HG03280 (cell line): ENCODE results near the gene PON1.

Source experiments
- ATAC-seq: cut with Tn5 transposase; IDR thresholded peaks from one replicate; pipeline ENCODE4 v1.9.1; 2021; ENCODE audit warnings: mild to moderate bottlenecking, moderate library complexity; ENCODE audit not compliant: unreplicated experiment

Gene PON1

DNA sequence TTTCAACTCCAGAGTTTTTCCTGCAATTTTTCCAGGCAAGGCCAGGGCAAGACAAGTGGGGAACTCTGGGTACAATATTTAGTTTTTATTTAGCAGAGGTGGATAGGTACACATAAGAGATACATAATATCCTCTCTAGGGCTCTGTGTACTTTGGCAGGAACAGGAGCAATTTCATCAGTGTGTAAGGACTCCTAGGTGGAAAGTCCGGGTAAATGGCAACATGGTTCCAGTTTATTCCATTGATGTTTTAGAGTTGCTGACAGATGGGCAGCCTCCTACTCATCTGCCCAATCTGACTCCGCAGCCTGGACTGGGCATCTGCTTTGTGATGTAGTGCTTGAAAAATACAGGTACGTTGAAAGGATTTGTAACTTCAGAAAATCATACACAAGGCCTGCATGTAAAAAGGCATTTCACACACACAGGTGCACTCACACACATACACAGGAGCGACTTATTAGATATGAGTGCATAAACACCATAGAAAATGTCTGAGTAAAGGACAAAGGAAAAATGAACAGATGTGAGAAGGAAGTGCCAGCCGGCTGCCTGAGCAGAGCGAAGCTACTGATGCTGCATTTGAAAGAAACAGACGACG is 5.7 kb downstream of the PON1 start:
- no peak for ATAC-seq

GRCh38 chr7:95317966-95318365 is 6.4 kb downstream of the PON1 start:
- no peak for ATAC-seq

DNA sequence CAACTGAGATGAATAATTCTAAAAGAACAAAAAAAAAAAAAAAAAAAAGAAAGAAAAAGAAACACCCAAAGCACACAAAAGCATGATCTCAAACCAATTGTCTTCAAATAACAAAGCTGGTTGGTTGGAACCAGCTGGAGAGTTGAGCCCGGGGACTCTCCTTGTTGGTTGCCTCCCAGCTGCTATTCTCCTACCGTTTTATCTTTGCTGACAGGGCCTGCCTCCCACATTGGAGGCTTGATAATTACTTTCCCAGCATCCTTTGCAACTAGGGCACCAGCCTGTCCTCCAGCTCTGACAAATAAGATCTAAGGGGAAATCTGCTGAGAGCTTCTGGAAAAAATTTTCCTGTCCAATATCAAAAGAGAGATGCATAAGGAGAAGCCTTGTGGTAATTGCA is 6.8 kb downstream of the PON1 start:
- no peak for ATAC-seq

GRCh38 chr7:95316588-95316987 is 7.7 kb downstream of the PON1 start:
- peak; percentile 67 for ATAC-seq

- no peak for ATAC-seq
These were observed 11.8 kb downstream of the PON1 start for GRCh38 chr7:95312561-95312960.

- no peak for ATAC-seq
These were observed 12.9 kb downstream of the PON1 start for GRCh38 chr7:95311389-95311788.

DNA sequence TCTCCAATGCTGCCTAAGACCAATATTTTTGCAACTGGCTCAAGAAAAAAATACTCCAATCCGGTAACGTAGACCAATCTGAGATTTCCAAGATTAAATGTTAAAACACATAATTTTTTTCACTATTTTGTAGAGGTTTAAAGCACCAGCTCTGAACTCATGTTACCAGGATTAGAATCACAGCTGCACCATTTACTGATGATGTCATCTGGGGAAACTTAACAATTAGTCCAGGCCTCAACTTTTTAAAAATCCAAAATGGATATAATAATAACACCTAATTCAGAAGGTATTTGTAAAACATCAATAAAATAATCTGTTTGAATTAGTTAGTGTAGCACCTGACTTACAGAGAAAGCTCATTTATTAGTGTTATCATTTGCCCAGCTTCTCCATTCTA is 14.4 kb downstream of the PON1 start:
- ATAC-seq = no peak

DNA sequence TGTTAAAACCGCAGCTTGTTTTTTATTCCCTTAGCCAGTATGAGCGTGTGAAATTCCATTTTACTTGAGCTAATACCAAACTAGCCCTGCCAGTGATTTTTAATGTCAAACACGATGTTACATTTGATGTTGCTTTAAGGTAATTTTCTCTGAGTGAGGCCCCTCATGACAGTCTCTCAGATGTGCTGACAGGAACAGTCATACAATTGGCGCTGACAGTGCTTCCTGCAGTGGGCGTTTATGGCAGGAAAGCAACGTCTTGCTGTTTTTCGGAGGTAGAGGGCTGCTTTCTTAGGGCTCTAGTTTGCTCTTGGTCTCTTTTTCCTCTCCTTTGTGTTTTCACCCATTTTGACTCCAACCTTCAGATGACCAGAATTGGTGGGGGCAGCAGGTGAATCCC is 19.3 kb downstream of the PON1 start:
- no peak for ATAC-seq

GRCh38 chr7:95303013-95303905 is 21.1 kb downstream of the PON1 start:
- no peak for ATAC-seq

DNA sequence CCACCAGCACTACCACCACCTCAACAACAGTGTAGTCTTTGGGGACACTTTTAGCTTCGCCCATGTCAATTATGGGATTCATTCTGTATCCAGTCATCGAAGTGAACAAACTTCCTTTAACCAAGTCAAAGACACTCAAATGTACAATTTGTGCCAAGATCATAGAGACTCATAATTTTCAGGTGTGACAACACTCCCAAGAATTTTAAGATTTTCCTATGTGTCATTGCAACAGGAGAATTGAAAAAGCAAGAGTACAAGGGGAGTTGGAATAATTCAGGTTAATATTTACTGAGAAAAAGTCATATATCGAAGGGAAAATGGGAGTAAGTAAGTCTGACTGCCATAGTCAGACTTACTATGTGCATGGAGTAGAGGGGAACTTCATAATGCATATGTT is 26.2 kb downstream of the PON1 start:
- no peak for ATAC-seq

GRCh38 chr7:95297041-95297440 is 27.3 kb downstream of the PON1 start:
- no peak for ATAC-seq

- ATAC-seq = no peak
These were observed 27.9 kb downstream of the PON1 start for GRCh38 chr7:95296456-95296855.

DNA sequence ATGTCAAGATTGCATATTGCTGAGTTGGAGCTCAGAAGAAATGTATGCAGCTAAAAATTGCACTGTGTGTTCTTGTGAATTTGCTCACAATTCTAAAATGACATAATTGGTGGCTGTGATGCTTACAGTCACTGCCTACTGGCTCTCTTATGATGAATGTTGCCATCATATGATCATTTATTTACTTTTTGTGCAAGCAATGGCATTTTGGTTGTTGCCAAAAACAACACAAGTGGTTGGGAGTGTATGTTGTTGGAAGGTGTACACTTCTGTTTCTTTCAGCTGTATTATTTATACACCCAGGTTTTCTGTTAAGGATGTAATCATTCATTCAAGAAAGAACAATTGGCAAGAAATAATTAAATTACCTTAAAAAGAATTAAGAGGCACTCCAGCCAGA is 28.9 kb downstream of the PON1 start:
- ATAC-seq = no peak

DNA sequence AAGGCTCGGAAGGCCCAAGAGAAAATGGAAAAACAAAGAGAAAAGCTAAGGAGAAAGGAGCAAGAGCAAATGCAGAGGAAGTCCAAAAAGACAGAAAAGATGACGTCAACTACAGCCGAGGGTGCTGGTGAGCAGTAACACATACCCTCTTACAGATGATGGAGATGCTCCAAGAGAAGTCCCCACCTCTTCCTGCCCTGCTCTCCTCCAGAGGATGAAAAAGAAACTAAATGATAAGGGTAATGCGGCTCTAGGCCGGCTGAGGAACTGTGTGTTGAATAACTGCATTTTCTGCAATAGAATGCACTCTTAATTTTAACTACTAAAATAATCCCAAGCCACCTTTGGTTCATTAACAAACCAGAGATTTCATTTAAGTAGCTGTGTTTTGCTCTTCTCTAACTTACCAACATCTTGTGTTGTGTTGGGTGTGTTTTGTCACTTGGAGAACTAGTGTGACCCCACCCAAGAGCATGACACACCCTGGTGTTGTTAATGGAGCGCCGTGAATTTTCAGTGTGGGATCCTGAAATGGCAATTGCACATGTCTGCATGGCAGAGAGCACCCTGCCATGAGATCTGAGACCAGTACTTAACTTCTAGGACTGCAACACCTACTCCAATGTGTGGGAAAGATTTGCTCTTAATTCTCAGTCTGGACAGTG is 34.0 kb downstream of the PON1 start:
- no peak for ATAC-seq

- ATAC-seq = no peak
These were observed 38.2 kb downstream of the PON1 start for GRCh38 chr7:95286096-95286495.

DNA sequence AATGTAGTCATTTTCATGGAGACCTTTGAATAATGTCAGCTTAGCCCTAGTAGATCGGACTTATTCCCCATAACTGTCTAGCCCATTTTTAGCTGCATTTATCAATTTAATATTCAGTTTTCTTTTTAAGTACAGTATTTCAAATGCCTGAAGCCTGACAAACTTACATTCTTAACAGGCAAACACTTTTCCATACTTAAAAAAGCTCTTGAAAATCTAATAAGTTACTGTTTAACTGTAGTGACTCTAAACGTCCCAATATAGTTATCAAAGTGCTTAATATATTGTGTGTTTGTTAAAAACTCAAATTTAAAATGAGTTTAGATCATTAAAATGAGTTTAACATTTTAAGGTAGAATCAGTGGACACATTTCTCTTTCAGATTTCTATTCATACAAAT is 44.9 kb downstream of the PON1 start:
- no peak for ATAC-seq

GRCh38 chr7:95276114-95276513 is 48.2 kb downstream of the PON1 start:
- ATAC-seq = no peak

DNA sequence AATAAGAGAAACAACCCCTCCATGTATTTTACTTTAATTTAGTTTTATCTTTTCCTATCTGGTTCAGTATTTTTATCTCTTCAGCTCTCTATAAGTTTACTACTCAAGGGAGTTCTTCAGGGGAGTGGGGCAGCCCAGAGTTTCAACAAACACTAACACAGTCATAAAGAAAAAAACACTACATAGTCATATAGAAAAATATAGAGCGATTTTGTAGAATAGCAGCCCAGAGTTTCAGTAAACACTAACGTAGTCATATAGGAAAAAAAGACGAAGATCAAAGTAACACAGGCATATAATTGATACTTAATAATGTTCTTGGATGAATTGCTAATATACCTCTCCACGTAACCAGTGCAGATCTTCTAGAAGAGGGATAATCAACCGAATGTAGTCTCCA is 54.7 kb downstream of the PON1 start:
- ATAC-seq = no peak

DNA sequence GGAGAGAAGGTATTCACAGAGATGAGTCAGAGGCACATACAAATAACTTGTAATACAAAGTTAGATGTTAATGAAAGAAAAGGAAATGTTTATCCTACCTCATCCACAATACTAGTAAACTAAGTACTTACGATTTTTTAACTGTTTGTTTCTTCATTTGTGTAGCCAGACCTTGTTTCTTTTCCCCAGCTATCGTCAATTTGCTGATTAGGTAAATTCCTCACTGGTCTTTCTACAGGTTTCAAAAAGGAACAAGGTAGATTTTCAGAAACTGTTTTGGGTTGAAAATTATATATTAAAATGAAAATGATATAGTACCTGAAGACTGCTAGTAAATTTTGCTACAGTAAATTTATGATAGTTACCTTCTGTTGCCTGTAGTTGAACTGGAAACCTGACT is 56.6 kb downstream of the PON1 start:
- ATAC-seq = no peak

- ATAC-seq = no peak
These were observed 58.7 kb downstream of the PON1 start for GRCh38 chr7:95265634-95266033.

DNA sequence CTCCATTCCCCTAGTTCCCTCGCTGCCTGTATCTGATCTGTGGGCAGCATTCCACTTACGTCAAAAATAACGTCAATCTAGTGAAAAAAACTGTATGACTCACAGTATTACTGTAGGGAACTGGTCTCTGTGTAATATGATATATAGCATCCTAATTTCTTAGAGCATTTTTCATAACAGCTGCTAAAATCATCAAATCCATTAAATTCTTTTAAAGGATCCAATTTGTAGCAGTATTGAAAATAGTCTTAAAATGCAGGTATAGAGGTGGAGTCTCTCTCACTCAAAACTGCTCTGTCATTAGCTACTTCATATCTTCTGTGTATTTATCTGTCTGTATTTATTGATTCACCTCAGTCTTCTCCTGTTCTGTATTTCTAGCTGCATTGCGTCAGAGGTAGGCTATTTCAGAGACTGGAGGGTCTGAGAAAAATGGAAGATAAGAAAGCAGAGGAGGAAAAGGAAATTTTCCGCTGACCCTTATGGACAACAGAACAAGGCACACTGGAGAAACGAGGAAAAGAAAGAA is 59.9 kb downstream of the PON1 start:
- ATAC-seq = no peak
